B cell (primary cell): ENCODE measurements around the gene ZSWIM4. TPM values are rescaled to one million over a fixed set of nuclear protein-coding genes. Genes with fewer than 3 reads are reported as not detected.
A peak's percentile ranks its signal among the peaks of the same experiment; 100 is the strongest.

ENCODE experiments used
- ATAC-seq: fragments of 200-7000 bp; cut with Tn5 transposase; one replicate; pipeline ENCODE4 v1.10.0; 2021; ENCODE audit warnings: low read depth, mild to moderate bottlenecking, moderate number of reproducible peaks, moderate library complexity
- CTCF ChIA-PET: fragments of 350-600 bp; sonication (Branson Sonifier 250); formaldehyde crosslinking; loops from one replicate; lab custom pipeline; 2021; ENCODE audit warnings: antibody characterized with exemption, inconsistent platforms; lab: Charles Lee
- POLR2A ChIA-PET: fragments of 350-600 bp; sonication (Branson Sonifier 250); formaldehyde crosslinking; loops from one replicate; lab custom pipeline; 2021; ENCODE audit warnings: antibody characterized with exemption; lab: Charles Lee
- DNase-seq: peaks from one replicate; pipeline ENCODE4 v3.0.0; 2013
- H2AFZ ChIP-seq: 2 replicates; pipeline ENCODE4 v1.6.1; 2012; ENCODE audit warnings: mild to moderate bottlenecking, low read depth, low read length; ENCODE audit not compliant: insufficient read depth, poor library complexity, severe bottlenecking
- H3K27ac ChIP-seq, 2 donors: 1 replicate in 1 of 2; 2 replicates in 1 of 2; pipeline ENCODE4 v1.5.1; 2012 to 2013; ENCODE audit warnings: low read length in 2 of 2, mild to moderate bottlenecking in 2 of 2, moderate library complexity in 1 of 2
- H3K27me3 ChIP-seq, 4 experiments: fragments of 200-600 bp in 1 of 4; sonication (generic) in 1 of 4; replicated peaks in 1 of 4; 1 replicate in 2 of 4; 2 replicates in 2 of 4; pipeline versions ENCODE4 v1.6.1 to v1.7.0; 2013 to 2016; ENCODE audit warnings: low read length in 3 of 4, mild to moderate bottlenecking in 2 of 4, mixed read lengths in 1 of 4, moderate library complexity in 1 of 4; ENCODE audit not compliant: insufficient read depth in 4 of 4, control insufficient read depth in 3 of 4; ENCODE audit errors: control extremely low read depth in 1 of 4
- H3K36me3 ChIP-seq, 2 experiments: replicated peaks in 1 of 2; 1 replicate in 1 of 2; 2 replicates in 1 of 2; pipeline versions ENCODE4 v1.6.1 to v1.7.1; 2013; ENCODE audit warnings: low read length in 1 of 2; ENCODE audit not compliant: insufficient read depth in 2 of 2, control insufficient read depth in 1 of 2; ENCODE audit errors: control extremely low read depth in 1 of 2, extremely low read depth in 1 of 2
- H3K4me1 ChIP-seq, 2 donors: fragments of 200-600 bp in 1 of 2; sonication (generic) in 1 of 2; 1 replicate in 1 of 2; 2 replicates in 1 of 2; pipeline versions ENCODE4 v1.5.1 to v1.6.1; 2013 to 2017; ENCODE audit warnings: low read length in 2 of 2; ENCODE audit not compliant: control insufficient read depth in 2 of 2, insufficient read depth in 2 of 2
- H3K4me2 ChIP-seq: replicated peaks from 2 replicates; pipeline ENCODE3; 2012; ENCODE audit warnings: mild to moderate bottlenecking, low read depth, low read length; ENCODE audit not compliant: poor library complexity, severe bottlenecking
- H3K4me3 ChIP-seq, 5 experiments: fragments of 200-600 bp in 1 of 5; sonication (generic) in 1 of 5; 1 replicate in 3 of 5; 2 replicates in 2 of 5; pipeline versions ENCODE4 v1.5.1 to v1.7.0; 2011 to 2016; ENCODE audit warnings: low read length in 4 of 5, mild to moderate bottlenecking in 4 of 5, low read depth in 2 of 5, control low read depth in 1 of 5, moderate library complexity in 1 of 5; ENCODE audit not compliant: insufficient read depth in 1 of 5; ENCODE audit errors: control extremely low read depth in 1 of 5, extremely low read depth in 1 of 5
- H3K79me2 ChIP-seq: fragments of 200-600 bp; sonication (generic); one replicate; pipeline ENCODE4 v1.6.0; 2016; ENCODE audit warnings: low read length; ENCODE audit not compliant: control insufficient read depth, insufficient read depth
- H3K9ac ChIP-seq: fragments of 200-600 bp; sonication (generic); 2 replicates; pipeline ENCODE4 v1.6.1; 2017; ENCODE audit warnings: mild to moderate bottlenecking, low read length, moderate library complexity
- H3K9me3 ChIP-seq, 3 donors: one replicate each; pipeline versions ENCODE4 v1.6.1 to v1.7.1; 2013; ENCODE audit warnings: low read length in 2 of 3; ENCODE audit not compliant: control insufficient read depth in 2 of 3, insufficient read depth in 1 of 3; ENCODE audit errors: control extremely low read depth in 1 of 3
- H4K20me1 ChIP-seq: 2 replicates; pipeline ENCODE4 v1.6.0; 2012; ENCODE audit warnings: mild to moderate bottlenecking, low read length; ENCODE audit not compliant: insufficient read depth, control insufficient read depth, poor library complexity, severe bottlenecking
- H3K27ac Mint-ChIP-seq: one replicate; pipeline ENCODE4 v1.8.0; 2021; ENCODE audit warnings: mixed read lengths
- H3K27me3 Mint-ChIP-seq: one replicate; pipeline ENCODE4 v1.8.0; 2021; ENCODE audit warnings: mixed read lengths
- H3K4me1 Mint-ChIP-seq: one replicate; pipeline ENCODE4 v1.8.0; 2021; ENCODE audit warnings: mixed read lengths
- H3K4me3 Mint-ChIP-seq: one replicate; pipeline ENCODE4 v1.8.0; 2021; ENCODE audit warnings: mixed read lengths
- H3K9me3 Mint-ChIP-seq: one replicate; pipeline ENCODE4 v1.8.0; 2022; ENCODE audit warnings: mixed read lengths; ENCODE audit not compliant: insufficient read depth
- EZH2 ChIP-seq: IDR thresholded peaks from 2 replicates; pipeline ENCODE4 v1.6.1; 2012; ENCODE audit warnings: borderline replicate concordance, low read depth, mild to moderate bottlenecking, moderate library complexity, low read length; ENCODE audit not compliant: insufficient read depth, poor library complexity, severe bottlenecking
- WGBS: methylation state at CpG from one replicate; pipeline ENCODE4 v1.1.5; 2013; ENCODE audit warnings: missing lambda C conversion rate; ENCODE audit not compliant: insufficient coverage; 5-methylcytosine and 5-hydroxymethylcytosine counted together
- intact Hi-C: fragments of 100-400 bp; cut with micrococcal nuclease; formaldehyde crosslinking; loops from one replicate; pipeline ENCODE4 v1.10.0; 2022
- polyA plus RNA-seq: library from polyadenylated mRNA; depleted of rRNA; stranded (reverse); fragments of >200 nt; gene quantifications from 2 replicates; pipeline ENCODE4 v1.2.3, GENCODE V29; 2012
- total RNA-seq, 2 donors: library from RNA; stranded (reverse); fragments of 120-200 nt in 1 of 2; gene quantifications; 1 replicate in 1 of 2; 2 replicates in 1 of 2; pipeline versions ENCODE4 v1.2.3 to v1.2.4, GENCODE V29; 2013 to 2022
- TF ChIP-seq, protein P1 (sequence below): fragments of 200-600 bp; IDR thresholded peaks from one replicate; pipeline ENCODE4 v1.8.0; 2022; ENCODE audit warnings: antibody characterized with exemption, mild to moderate bottlenecking

The ZSWIM4 gene
- total and polyA plus RNA-seq, 2 donors (not counting 1 experiment from before 2014, with no cell fraction given) = 2.6 to 10.6 TPM

- Histone ChIP-seq H3K27ac (no peak overlapping the region), H3K4me3 (no peak overlapping the region), H3K4me1 (peaks cover 67 to 78% of the 10 kb centered on the region in 2 donors), H3K9ac (no peak overlapping the region), H4K20me1 (peaks cover 9% of the 10 kb centered on the region), H3K9me3 (no peaks in the 10 kb centered on the region), H2AFZ (no peak overlapping the region), H3K27me3 (peaks cover 0 to 12% (median 0%) of the 10 kb centered on the region in 4 experiments), H3K79me2 (peaks cover 32% of the 10 kb centered on the region), H3K36me3 (no peaks in the 10 kb centered on the region), H3K4me2 (peak overlapping the region; percentile 2)
- TF ChIP-seq, protein P1, sequence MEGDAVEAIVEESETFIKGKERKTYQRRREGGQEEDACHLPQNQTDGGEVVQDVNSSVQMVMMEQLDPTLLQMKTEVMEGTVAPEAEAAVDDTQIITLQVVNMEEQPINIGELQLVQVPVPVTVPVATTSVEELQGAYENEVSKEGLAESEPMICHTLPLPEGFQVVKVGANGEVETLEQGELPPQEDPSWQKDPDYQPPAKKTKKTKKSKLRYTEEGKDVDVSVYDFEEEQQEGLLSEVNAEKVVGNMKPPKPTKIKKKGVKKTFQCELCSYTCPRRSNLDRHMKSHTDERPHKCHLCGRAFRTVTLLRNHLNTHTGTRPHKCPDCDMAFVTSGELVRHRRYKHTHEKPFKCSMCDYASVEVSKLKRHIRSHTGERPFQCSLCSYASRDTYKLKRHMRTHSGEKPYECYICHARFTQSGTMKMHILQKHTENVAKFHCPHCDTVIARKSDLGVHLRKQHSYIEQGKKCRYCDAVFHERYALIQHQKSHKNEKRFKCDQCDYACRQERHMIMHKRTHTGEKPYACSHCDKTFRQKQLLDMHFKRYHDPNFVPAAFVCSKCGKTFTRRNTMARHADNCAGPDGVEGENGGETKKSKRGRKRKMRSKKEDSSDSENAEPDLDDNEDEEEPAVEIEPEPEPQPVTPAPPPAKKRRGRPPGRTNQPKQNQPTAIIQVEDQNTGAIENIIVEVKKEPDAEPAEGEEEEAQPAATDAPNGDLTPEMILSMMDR = no peak
- no peak for TF ChIP-seq EZH2
- H3K27ac Mint-ChIP-seq = peak overlapping the region; percentile 94
- ATAC-seq = no peak
- peak; percentile 54 for DNase-seq
- peak overlapping the region; percentile 65 for H3K4me3 Mint-ChIP-seq
- H3K27me3 Mint-ChIP-seq = no peaks in the 10 kb centered on the region
- CTCF ChIA-PET = interaction anchor here (1.7 kb wide), 1 partner anchor 18 kb away, joined by 9 read pairs; no protein-coding TSS in a partner anchor
- H3K4me1 Mint-ChIP-seq = peaks cover 64% of the 10 kb centered on the region
- POLR2A ChIA-PET = interaction anchor here (0.6 kb wide), 1 partner anchor 273 kb away, joined by 4 read pairs; no protein-coding TSS in a partner anchor
- H3K9me3 Mint-ChIP-seq = no peaks in the 10 kb centered on the region
- WGBS = 77% methylated on average over 2 of the region's 7 CpGs
- intact Hi-C loops = no loop called here
These were observed 48.9 kb downstream of the ZSWIM4 start for GRCh38 chr19:13844130-13844631.
